Mammary epithelial cell (primary cell): ENCODE data around the gene CADM2.

Source experiments
- CTCF ChIP-seq, 2 donors: IDR thresholded peaks in 1 of 2; conservative IDR thresholded peaks in 1 of 2; 2 replicates each; pipeline ENCODE4 v1.5.1; 2011 to 2012; ENCODE audit warnings: inconsistent platforms in 2 of 2, low read length in 2 of 2, mild to moderate bottlenecking in 2 of 2, control low read depth in 1 of 2, low read depth in 1 of 2; ENCODE audit not compliant: insufficient read depth in 1 of 2; ENCODE audit errors: extremely low read depth in 1 of 2
- EZH2 ChIP-seq: IDR thresholded peaks from 2 replicates; pipeline ENCODE4 v1.6.1; 2012; ENCODE audit warnings: low read length, inconsistent platforms, borderline replicate concordance

- TF ChIP-seq CTCF (conservative IDR thresholded peaks at IDR 0.05 in 1 of 2, IDR thresholded peaks at IDR 0.05 in 1 of 2; ENCODE audit: extremely low read depth in 1 of 2, insufficient read depth in 1 of 2, low read depth in 1 of 2, low read length in 2 of 2) (no peak), EZH2 (no peak)
Measured at GRCh38 chr3:84961521-84962255, 2.9 kb downstream of the CADM2 start.
